ENCODE results near the gene SLC26A5.

DNA sequence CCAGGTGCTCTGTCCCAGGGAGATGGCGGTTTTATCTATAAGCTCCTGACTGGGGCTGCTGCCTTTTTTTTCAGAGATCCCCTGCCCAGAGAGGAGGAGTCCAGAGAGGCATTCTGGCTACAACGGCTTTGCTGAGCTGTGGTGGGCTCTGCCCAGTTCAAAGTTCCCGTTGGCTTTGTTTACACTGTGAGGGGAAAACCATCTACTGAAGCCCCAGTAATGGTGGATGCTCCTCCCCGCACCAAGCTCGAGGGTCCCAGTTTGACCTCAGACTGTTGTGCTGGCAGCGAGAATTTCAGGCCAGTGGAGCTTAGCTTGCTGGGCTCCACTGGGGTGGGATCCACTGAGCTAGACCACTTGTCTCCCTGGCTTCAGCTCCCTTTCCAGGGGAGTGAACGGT, 16.4 kb upstream of the SLC26A5 start:
- TF ChIP-seq, protein P1, sequence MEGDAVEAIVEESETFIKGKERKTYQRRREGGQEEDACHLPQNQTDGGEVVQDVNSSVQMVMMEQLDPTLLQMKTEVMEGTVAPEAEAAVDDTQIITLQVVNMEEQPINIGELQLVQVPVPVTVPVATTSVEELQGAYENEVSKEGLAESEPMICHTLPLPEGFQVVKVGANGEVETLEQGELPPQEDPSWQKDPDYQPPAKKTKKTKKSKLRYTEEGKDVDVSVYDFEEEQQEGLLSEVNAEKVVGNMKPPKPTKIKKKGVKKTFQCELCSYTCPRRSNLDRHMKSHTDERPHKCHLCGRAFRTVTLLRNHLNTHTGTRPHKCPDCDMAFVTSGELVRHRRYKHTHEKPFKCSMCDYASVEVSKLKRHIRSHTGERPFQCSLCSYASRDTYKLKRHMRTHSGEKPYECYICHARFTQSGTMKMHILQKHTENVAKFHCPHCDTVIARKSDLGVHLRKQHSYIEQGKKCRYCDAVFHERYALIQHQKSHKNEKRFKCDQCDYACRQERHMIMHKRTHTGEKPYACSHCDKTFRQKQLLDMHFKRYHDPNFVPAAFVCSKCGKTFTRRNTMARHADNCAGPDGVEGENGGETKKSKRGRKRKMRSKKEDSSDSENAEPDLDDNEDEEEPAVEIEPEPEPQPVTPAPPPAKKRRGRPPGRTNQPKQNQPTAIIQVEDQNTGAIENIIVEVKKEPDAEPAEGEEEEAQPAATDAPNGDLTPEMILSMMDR (conservative IDR thresholded peaks at IDR 0.05 in 1 of 2, IDR thresholded peaks at IDR 0.05 in 1 of 2; ENCODE audit: low read depth in 1 of 2, low read length in 2 of 2) = no peak
- no peak for TF ChIP-seq EZH2 (IDR thresholded peaks at IDR 0.05; ENCODE audit: low read length, missing control alignments)

Data from fibroblast of lung (primary cell).